Measurements from ENCODE around the gene ACSL1.
A peak's percentile ranks its signal among the peaks of the same experiment; 100 is the strongest.
"Not testable (repeated sequence)": the region's sequence is repeated elsewhere in the genome, so short reads cannot be mapped to it uniquely, and the experiment has no call there.

ACSL1 gene

DNA sequence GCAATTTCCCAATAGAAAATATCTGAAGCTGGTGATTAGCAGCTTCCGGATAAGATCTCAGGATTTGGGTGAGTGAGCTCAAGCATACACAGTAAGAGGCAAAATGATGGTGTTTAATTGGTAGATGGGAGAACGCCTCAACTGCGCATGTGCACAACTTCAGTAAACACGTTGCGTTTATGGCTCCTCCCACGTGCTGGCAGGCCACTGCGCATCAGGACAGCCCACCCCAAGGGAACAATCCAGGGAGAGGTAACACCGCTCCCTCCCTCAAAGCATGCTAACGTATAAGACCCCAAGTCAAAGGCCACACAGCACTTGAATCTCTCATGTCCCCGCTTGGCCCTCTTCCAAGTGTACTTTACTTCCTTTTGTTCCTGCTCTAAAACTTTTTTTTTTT is 81.5 kb downstream of the ACSL1 start:
- Histone ChIP-seq H3K4me3 (no peak overlapping the region), H3K27ac (no peak overlapping the region)

DNA sequence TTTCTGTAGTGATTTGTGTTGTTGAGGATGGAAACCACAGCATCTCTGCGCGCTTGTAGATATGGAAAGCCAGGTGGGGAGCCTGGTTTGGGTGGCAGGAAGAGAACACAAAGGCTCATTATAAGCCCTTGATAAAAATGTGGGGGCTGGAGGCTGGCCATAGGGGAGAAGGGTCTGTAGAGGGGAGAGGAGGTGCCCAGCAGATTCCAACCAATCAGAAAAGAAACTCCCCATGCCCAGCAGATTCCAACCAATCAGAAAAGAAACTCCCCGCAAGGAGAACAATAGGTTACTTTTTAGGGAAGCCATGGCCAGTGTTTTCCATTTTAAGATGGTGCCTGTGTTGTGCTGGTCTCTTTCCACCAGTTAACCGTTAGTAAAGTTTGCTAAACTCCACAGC is 82.1 kb downstream of the ACSL1 start:
- H3K4me3 ChIP-seq = no peak overlapping the region
- no peak overlapping the region for H3K27ac ChIP-seq

DNA sequence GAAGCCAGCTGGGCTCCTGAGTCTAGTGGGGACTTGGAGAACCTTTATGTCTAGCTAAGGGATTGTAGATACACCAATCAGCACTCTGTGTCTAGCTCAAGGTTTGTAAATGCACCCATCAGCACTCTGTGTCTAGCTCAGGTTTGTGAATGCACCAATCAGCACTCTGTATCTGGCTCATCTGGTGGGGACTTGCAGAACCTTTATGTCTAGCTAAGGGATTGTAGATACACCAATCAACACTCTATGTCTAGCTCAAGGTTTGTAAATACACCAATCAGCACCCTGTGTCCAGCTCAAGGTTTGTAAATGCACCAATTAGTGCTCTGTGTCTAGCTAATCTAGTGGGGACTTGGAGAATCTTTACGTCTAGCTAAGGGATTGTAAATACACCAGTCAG is 84.1 kb downstream of the ACSL1 start:
- H3K27ac ChIP-seq, H3K4me3 ChIP-seq: not testable (repeated sequence)

DNA sequence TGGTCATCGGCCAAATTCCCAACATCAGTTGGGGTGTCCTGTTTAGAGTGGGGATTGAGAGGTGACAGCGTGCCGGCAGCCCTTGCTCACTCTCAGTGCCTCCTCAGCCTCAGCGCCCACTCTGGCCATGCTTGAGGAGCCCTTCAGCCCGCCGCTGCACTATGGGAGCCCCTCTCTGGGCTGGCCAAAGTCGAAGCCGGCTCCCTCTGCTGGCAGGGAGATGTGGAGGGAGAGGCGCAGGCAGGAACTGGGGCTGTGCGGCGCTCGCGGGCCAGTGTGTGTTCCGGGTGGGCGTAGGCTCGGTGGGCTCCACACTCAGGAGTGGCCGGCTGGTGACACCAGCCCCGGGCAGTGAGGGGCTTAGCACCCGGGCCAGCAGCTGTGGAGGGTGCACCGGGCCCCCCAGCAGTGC is 84.8 kb downstream of the ACSL1 start:
- no peak overlapping the region for H3K27ac ChIP-seq
- no peak overlapping the region for H3K4me3 ChIP-seq

DNA sequence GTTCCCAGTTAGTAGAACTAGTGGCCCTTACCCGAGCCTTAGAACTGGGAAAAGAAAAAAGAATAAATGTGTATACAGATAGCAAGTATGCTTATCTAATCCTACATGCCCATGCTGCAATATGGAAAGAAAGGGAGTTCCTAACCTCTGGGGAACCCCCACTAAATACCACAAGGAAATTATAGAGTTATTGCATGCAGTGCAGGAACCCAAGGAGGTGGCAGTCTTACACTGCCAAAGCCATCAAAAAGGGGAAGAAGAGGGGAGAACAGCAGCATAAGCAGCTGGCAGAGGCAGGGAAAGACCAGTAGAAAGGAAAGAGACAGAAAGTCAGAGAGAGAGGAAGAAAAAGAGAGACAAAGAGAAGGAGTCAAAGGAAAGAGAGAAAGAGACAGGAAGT is 86.2 kb downstream of the ACSL1 start:
- H3K27ac ChIP-seq, H3K4me3 ChIP-seq: not testable (repeated sequence)

DNA sequence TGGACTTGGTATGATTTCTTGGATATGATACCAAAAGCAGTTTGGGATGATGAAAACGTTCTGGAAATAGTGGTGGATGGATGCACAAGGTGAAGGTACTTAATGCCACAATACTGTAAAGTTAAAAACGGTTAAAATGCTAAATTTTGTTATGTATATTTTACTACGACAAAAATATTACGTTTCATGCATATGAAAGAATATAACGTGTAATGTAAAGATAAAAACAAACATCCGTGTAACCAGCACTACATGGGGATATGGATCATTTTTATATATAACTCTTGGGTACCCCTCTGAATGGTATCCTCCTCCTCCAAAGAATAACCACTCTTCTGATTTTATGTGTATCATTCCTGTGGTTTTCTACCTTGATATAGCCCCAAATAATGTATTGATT is 91.0 kb downstream of the ACSL1 start:
- Histone ChIP-seq H3K4me3 (peak overlapping the region; percentile 67 to 98 (median 91)), H3K27ac (peak overlapping the region in 7 of 21 experiments; percentile 30 to 78 (median 65))

DNA sequence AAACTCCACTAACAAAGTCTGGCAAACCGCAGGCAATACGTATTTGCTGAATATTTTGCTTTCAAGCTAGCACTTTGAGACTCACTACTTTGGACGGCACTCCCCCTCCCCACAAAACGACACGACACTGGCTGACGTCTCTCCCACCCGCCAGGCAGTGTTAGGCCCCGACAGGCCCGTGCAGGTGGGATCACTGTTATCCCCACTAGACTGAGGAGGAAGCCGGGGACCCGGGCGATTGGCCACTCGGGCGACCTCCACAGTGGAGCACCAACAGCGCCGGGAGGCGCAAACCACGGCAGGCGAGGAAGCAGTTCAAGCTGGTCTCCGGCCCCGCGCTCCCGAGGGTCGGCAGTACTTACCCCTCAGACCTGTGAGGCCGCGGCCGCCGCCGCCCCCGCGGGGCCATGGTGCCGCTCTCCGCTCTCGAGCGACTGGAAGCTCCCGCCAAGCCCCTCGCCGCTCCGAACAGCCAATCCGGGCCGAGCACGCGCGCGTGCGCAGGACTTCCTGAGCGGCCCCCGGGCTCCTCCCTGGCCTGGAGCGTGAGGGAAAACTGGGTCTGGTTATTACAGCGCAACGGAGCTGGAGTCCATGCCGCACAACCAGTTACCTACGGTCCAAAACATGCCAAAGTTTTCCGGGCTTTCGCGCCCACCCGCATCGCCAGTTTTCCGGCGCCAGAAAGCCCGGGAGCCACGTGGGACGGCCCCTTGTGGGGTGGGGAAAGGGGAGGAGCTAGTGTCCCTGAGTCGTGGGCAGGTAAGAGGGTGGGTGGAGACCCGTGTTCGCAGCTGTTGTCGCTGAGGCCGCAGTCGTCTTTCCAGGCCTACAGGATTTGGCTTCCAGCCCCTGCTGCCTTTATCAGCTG is 91.9 kb downstream of the ACSL1 start, which contains the start of gene CENPU:
CENPU (minus strand) TSS at position 443 of the 871 bp plus-strand sequence; CDS start at position 409, 34 bp downstream.
- H3K27ac ChIP-seq = peak within 1 kb of the TSS in 20 of 21 experiments; percentile 15 to 78 (median 70)

DNA sequence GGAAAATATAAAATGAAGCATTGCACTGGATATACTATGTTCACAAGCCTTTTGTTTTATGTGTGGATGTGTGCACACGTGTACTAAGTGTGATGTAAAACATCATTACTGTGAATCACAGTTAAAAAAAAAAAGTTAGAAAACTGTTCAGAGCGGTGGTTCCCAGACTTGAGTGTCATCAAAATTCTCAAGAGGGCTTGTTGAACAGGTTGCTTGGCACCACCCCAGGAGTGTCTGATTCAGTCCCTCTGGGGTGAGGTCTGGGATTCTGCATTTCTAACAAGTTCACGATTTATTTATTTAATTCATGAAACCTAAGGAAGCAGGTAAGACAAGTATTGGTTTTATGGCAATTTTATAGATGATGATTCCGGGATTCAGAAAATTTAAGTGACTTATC is 93.6 kb downstream of the ACSL1 start:
- Histone ChIP-seq H3K4me3 (no peak overlapping the region), H3K27ac (peak overlapping the region in 13 of 21 experiments; percentile 8 to 78 (median 57))

More for the DNA sequence above, 91.9 kb downstream of the ACSL1 start, which contains the start of gene CENPU:
- H3K4me3 ChIP-seq = peak within 1 kb of the TSS; percentile 67 to 98 (median 91)

DNA sequence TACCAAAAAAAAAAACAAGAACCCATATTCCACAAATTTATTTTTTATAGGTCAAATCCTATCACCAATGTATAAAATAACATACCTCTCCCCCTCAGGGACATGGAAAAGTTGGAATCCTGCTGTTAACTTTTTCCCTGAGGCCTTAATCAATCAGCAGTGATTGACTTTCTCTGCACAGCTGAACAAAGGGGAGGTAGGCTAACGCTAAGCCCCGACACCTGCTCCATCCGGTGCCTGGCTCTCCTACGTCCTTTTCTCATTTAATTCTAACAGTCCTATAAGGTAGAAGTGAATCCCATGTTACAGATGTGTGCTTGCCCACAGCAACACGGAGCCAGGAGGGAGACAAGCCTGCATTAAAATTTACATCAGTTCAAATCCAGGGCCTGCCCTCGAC is 94.7 kb downstream of the ACSL1 start:
- H3K4me3 ChIP-seq = no peak overlapping the region
- H3K27ac ChIP-seq = no peak overlapping the region

DNA sequence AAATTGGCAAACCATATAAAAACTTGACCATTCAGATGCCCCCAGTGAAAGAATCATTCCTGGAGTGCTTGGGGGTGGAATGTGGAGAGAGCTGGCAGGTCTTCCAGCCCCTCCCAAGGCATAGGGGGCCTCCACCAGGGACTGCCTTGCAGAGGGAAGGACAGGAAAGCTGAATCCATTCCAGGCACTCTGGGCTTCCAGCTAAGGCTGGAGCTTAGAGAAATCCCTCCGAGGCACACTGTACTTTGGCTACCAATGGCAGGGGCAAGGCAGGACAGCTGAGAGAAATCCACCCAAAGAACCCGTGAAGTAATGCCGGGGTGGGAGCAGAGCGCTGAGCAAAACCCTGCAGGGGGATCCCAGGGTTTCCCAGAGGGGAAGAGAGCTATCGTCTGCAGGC is 95.8 kb downstream of the ACSL1 start:
- H3K27ac ChIP-seq = peak overlapping the region in 1 of 21 experiments; percentile 41
- no peak overlapping the region for H3K4me3 ChIP-seq

DNA sequence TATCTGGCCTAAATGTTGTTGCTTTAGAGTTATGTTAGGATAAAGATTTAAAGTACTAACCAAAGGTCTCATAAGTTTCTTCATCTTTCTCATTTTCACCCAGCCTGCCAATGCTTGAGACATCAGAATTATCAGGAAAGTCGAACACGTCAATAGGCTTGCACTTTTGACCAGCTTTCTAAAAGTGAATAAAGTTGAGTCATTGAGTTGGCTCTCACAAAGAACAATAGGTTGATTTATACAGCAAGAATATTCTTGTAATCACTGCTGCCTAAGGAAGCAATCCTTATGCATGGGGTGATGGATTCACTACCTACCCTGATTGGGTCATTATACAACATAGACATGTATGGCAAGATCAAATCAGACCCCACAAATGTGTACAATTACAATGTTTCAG is 96.9 kb downstream of the ACSL1 start:
- H3K4me3 ChIP-seq = no peak overlapping the region
- H3K27ac ChIP-seq = peak overlapping the region in 2 of 21 experiments; percentile 11 to 47

DNA sequence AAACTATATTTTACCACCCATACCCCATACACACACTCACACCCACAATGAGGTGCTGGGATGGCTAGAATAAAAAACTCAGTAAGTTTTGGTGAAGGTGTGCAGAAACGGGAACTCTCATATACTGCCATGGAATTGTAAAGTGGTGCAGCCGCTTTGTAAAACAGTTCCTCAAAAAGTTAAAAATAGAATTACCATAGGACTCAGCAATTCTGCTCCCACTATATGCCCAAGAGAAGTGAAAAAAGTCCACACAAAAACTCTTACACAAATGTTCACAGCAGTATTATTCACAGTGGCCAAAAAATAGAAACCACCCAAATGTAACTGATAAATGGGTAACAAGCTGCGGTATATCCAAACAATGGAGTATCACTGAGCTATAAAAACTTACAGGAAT is 98.3 kb downstream of the ACSL1 start:
- no peak overlapping the region for H3K27ac ChIP-seq
- no peak overlapping the region for H3K4me3 ChIP-seq

DNA sequence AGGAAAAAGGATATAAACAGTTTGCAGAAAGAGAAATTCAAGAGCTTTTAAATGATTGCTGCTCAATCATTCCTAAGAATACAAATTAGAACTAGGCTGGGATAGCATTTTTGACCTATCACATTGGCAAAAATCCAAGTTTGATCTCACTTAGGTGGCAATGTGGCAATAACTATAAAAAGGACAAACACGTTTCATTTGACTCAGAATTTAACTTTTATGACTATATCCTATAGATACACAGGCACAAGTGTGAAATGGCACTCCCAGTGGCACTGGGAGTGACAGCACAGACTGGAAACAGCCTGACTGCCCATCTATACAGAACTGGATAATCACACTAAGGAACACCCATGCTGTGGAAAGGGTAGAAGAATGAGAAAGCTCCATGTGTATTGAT is 103.0 kb downstream of the ACSL1 start:
- no peak overlapping the region for H3K4me3 ChIP-seq
- H3K27ac ChIP-seq = no peak overlapping the region

DNA sequence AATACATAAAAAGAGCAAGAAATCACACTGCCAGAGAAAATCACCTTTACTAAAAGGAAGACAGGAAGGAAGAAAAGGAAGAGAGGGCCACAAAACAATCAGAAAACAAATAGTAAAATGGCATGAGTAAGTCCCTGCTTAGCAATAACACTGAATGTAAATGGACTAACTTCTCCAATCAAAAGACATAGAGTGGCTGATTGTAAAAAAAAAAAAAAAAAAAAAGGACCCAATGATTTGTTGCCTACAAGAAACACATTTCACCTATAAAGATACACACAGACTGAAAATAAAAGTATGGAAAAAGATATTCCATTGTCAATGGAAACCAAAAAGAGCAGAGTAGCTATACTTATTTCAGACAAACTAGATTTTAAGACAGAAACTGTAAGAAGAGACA is 104.5 kb downstream of the ACSL1 start:
- H3K27ac ChIP-seq = no peak overlapping the region
- no peak overlapping the region for H3K4me3 ChIP-seq

DNA sequence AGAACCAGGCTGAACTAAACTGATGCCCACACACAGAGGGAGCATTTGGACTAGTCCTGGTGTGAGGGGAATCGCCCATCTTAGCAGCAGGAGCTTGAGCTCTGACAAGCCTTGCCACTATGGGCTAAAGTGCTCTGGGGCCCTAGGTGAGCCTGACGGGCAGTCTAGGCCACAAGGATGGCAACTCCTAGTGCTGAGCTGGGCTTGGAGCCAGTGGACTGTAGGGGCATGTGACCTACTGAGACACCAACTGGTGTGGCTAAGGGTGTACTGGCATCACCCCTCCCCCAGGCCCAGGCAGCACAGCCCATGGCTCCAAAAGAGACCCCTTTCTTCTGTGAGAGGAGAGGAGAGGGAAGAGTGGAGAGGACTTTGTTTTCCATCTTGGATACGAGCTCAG is 106.4 kb downstream of the ACSL1 start:
- H3K4me3 ChIP-seq = no peak overlapping the region
- H3K27ac ChIP-seq = no peak overlapping the region

DNA sequence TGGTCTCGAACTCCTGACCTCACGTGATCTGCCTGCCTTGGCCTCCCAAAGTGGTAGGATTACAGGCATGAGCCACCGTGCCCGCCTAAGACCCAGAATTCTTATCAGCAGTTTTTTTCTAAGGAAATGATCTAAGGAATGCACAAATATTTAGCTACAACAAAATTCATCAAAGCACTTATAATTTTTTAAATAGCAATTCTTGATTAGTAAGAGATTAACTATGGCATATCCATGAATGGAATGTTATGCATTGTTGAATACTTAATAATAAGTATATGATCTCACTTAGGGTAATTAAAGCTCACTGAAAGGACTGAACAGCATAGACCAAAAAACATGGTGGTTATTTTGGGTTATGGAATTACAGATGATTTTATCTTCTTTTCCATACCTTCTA is 110.2 kb downstream of the ACSL1 start:
- Histone ChIP-seq H3K27ac (no peak overlapping the region), H3K4me3 (no peak overlapping the region)

DNA sequence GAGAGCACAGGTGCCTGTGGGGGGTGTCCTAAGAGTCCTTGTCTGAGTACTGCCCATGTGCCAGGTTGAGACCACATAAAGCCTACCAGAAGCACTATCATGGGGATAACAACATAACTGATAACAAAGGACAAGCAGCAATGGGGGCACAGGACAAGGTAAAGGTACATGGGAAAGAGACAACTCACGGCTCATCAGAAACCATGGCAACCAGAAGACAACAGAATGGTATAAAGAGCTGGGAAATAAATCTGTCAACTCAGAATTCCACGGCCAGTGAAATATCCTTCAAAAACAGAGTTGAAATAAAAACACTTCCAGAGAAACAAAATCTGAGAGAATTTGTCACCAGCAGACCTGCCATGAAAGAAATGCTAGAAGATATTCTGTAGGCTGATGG is 111.9 kb downstream of the ACSL1 start:
- no peak overlapping the region for H3K4me3 ChIP-seq
- H3K27ac ChIP-seq = no peak overlapping the region

DNA sequence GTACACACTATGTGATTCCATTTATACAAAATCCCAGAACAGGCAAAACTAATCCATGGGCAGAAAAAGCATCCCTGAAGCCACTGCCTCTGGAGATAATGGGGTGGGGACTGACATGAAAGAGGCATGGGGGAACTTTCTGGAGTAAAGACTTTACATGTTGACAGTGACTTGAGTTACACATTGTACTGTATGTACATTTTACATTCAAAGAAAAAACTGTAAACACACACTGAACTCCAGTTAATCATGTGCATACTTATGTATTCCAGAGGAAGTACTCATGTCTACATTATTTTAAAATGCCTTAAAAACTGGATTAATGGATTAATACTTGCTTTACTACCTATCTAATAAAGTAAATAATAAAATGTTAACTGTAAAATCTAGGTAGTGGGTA is 113.4 kb downstream of the ACSL1 start:
- Histone ChIP-seq H3K27ac (no peak overlapping the region), H3K4me3 (no peak overlapping the region)

DNA sequence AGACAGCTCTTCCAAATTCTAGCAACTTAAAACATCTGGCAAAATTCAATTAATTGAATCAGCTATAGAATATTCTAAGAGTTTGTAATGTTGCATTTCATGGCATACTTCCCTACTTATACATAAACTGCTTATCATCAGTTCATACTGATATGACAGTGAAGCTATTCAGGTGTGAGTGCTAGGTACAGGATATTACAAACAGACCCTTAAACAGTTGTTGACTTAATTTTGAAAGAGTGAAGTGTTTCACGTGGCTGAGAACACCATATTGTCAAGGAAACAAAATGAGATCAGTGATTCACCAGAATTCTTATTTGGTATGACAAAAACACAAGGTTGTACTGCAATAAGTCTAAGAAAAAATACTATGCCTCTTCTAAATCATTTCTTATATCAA is 119.3 kb downstream of the ACSL1 start:
- no peak overlapping the region for H3K27ac ChIP-seq
- H3K4me3 ChIP-seq = no peak overlapping the region

DNA sequence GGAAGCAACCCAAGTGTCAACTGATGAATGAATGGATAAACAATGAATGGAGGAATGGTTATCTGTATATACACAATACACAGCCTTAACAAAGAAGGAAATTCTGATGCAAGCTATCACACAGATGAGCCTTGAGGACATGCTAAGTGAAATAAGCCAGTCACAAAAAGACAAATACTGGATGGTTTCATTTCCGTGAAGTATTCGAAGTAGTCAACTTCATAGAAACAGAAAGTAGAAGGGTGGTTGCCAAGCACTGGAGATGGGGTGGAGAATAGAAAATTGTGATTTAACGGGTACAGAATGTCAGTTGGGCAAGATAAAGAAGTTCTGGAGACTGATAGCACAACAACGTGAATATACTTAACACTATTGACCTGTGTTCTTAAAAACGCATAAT is 120.1 kb downstream of the ACSL1 start:
- H3K4me3 ChIP-seq = no peak overlapping the region

More for the DNA sequence above, 120.1 kb downstream of the ACSL1 start:
- no peak overlapping the region for H3K27ac ChIP-seq
